A673 (cell line): ENCODE data around the gene AR.

Experiments used
- CTCF ChIP-seq: fragments of 300-800, 200-600 bp; sonication (generic); conservative IDR thresholded peaks from 2 replicates; pipeline ENCODE4 v1.5.1; 2017; ENCODE audit warnings: low read depth, mild to moderate bottlenecking, antibody characterized with exemption, low read length, moderate library complexity, mixed read lengths
- EZH2 ChIP-seq: fragments of 200-600 bp; sonication (generic); IDR thresholded peaks from 2 replicates; pipeline ENCODE4 v1.6.1; 2017; ENCODE audit warnings: borderline replicate concordance, low read depth, mild to moderate bottlenecking, mixed read lengths, antibody characterized with exemption, low read length; ENCODE audit not compliant: poor library complexity, severe bottlenecking

- no peak for TF ChIP-seq EZH2
- no peak for TF ChIP-seq CTCF
These were observed 30.9 kb downstream of the AR start for GRCh38 chrX:67574696-67575095.
